ENCODE measurements around the gene FNBP1L. TPM values are rescaled to one million over a fixed set of nuclear protein-coding genes. Genes with fewer than 3 reads are reported as not detected.

The FNBP1L gene
- total and polyA plus RNA-seq, 10 of the 15 experiments (the other 5 are each of a cell fraction or from before 2014, with no cell fraction given): 0.02 to 0.12 (median 0.07) TPM; not detected in 4

DNA sequence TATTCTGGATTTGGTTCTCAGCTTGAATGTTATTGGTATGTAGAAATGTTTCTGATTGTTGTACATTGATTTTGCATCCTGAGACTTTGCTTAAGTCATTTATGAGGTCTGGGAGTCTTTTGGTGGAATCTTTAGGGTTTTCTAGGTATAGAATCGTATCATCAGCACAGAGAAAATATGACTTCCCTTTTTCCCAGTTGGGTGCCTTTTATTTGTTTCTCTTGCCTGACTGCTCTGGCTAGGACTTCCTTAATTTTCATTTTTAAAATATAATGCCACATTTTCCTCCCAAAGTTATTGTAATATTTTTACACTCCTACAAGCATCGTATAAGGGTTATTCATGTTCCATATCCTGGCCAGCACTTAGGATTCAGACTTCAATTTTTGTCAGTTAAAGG, 111.1 kb downstream of the FNBP1L start (continued):
- TF ChIP-seq ZZZ3 (IDR thresholded peaks at IDR 0.05; ENCODE audit: control insufficient read depth, insufficient read length, low read depth) (no peak), MXI1 (IDR thresholded peaks at IDR 0.05; ENCODE audit: low read depth, low read length) (no peak), SIX5 (IDR thresholded peaks at IDR 0.05; ENCODE audit: low read depth, low read length, severe bottlenecking) (no peak), CREB1 (IDR thresholded peaks at IDR 0.05; ENCODE audit: low read depth) (no peak), MYB (IDR thresholded peaks at IDR 0.05; ENCODE audit: borderline replicate concordance, low read depth, low read length) (no peak)

DNA sequence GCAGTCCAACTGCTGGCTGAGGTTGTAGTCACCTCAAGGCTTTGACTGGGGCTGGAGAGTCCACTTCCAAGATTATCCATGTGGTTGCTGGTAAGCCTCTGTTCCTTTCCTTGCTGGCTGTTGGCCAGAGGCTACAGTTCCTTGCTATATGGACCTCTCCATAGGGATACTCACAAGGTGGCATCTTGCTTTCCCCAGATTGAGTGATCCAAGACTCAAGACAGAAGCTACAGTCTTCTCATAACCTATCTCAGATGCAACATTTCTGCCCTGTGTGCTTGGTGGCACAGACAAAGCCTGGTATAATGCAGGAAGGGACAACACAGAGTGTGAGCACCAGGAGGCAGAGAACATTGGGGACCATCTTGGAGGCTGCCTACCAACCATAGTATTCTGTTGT, 111.8 kb downstream of the FNBP1L start:
- Histone ChIP-seq H4K20me1 (ENCODE audit: control insufficient read depth, insufficient read depth) (no peaks in the 10 kb centered on the region), H3K9me3 (replicated peaks; ENCODE audit: control insufficient read depth, insufficient read depth, low read length) (no peaks in the 10 kb centered on the region), H3K79me2 (ENCODE audit: control insufficient read depth, insufficient read depth, low read length) (no peaks in the 10 kb centered on the region), H3K4me3 (no peak overlapping the region), H3K36me3 (ENCODE audit: control insufficient read depth in 2 of 2, insufficient read depth in 2 of 2, low read length in 1 of 2) (no peaks in the 10 kb centered on the region), H3K27ac (ENCODE audit: control insufficient read depth, insufficient read depth) (no peak overlapping the region), H3K4me2 (ENCODE audit: control insufficient read depth, insufficient read depth) (no peak overlapping the region), H3K27me3 (replicated peaks in 1 of 2; ENCODE audit: control insufficient read depth in 2 of 2, insufficient read depth in 2 of 2, low read length in 1 of 2) (no peaks in the 10 kb centered on the region; a peak in 2 of 4 replicates), H3K9ac (ENCODE audit: control insufficient read depth, insufficient read depth, low read length) (no peak overlapping the region), H3K4me1 (ENCODE audit: control insufficient read depth, insufficient read depth, low read length) (no peaks in the 10 kb centered on the region), H2AFZ (ENCODE audit: control insufficient read depth, low read depth, low read length) (no peak overlapping the region)
- BruUV-seq (replicated peaks): no TSS peak
- intact Hi-C loops (cut with micrococcal nuclease; ENCODE audit: unreplicated experiment) (no loop called here), in situ Hi-C loops (cut with MboI) (no loop called here)
- ChIA-PET POLR2A (no interaction called here), RAD21 (ENCODE audit: unreplicated experiment) (no interaction called here), SMC1A (ENCODE audit: uncharacterized antibody, unreplicated experiment) (no interaction called here), CTCF (interaction anchor here (1.4 kb wide), 1 partner anchor 13 kb away, joined by 3 read pairs; no protein-coding TSS in a partner anchor)
- FAIRE-seq (no peak), ATAC-seq (no peak), DNase-seq (ENCODE audit: low read depth, low spot score) (no peak)
- no peak for TF ChIP-seq IRF4 (IDR thresholded peaks at IDR 0.05; ENCODE audit: low read depth, low read length)
- TF ChIP-seq RAD51 (IDR thresholded peaks at IDR 0.05): no peak
- TF ChIP-seq SPI1 (IDR thresholded peaks at IDR 0.05; ENCODE audit: borderline replicate concordance, insufficient read depth, low read depth, low read length): no peak
- TF ChIP-seq, protein P1, sequence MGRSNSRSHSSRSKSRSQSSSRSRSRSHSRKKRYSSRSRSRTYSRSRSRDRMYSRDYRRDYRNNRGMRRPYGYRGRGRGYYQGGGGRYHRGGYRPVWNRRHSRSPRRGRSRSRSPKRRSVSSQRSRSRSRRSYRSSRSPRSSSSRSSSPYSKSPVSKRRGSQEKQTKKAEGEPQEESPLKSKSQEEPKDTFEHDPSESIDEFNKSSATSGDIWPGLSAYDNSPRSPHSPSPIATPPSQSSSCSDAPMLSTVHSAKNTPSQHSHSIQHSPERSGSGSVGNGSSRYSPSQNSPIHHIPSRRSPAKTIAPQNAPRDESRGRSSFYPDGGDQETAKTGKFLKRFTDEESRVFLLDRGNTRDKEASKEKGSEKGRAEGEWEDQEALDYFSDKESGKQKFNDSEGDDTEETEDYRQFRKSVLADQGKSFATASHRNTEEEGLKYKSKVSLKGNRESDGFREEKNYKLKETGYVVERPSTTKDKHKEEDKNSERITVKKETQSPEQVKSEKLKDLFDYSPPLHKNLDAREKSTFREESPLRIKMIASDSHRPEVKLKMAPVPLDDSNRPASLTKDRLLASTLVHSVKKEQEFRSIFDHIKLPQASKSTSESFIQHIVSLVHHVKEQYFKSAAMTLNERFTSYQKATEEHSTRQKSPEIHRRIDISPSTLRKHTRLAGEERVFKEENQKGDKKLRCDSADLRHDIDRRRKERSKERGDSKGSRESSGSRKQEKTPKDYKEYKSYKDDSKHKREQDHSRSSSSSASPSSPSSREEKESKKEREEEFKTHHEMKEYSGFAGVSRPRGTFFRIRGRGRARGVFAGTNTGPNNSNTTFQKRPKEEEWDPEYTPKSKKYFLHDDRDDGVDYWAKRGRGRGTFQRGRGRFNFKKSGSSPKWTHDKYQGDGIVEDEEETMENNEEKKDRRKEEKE (IDR thresholded peaks at IDR 0.05): no peak
- no peak for TF ChIP-seq SMAD5 (IDR thresholded peaks at IDR 0.05; ENCODE audit: low read depth)
- no peak for TF ChIP-seq PML (IDR thresholded peaks at IDR 0.05; ENCODE audit: low read length)
- TF ChIP-seq TAF1 (IDR thresholded peaks at IDR 0.05; ENCODE audit: borderline replicate concordance, low read depth, low read length): no peak
- no peak for TF ChIP-seq TCF7 (IDR thresholded peaks at IDR 0.05; ENCODE audit: borderline replicate concordance)
- TF ChIP-seq, protein P2, sequence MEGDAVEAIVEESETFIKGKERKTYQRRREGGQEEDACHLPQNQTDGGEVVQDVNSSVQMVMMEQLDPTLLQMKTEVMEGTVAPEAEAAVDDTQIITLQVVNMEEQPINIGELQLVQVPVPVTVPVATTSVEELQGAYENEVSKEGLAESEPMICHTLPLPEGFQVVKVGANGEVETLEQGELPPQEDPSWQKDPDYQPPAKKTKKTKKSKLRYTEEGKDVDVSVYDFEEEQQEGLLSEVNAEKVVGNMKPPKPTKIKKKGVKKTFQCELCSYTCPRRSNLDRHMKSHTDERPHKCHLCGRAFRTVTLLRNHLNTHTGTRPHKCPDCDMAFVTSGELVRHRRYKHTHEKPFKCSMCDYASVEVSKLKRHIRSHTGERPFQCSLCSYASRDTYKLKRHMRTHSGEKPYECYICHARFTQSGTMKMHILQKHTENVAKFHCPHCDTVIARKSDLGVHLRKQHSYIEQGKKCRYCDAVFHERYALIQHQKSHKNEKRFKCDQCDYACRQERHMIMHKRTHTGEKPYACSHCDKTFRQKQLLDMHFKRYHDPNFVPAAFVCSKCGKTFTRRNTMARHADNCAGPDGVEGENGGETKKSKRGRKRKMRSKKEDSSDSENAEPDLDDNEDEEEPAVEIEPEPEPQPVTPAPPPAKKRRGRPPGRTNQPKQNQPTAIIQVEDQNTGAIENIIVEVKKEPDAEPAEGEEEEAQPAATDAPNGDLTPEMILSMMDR (IDR thresholded peaks at IDR 0.05 in 2 of 3, conservative IDR thresholded peaks at IDR 0.05 in 1 of 3; ENCODE audit: control insufficient read depth in 2 of 3, extremely low read depth in 1 of 3, insufficient read depth in 1 of 3, low read depth in 3 of 3, low read length in 3 of 3): no peak
- TF ChIP-seq STAT1 (conservative IDR thresholded peaks at IDR 0.05): no peak
- no peak for TF ChIP-seq ASH2L (IDR thresholded peaks at IDR 0.05; ENCODE audit: borderline replicate concordance, low read depth)
- TF ChIP-seq WRNIP1 (IDR thresholded peaks at IDR 0.05; ENCODE audit: borderline replicate concordance, low read depth, low read length): no peak
- no peak for TF ChIP-seq RELA (IDR thresholded peaks at IDR 0.05; ENCODE audit: borderline replicate concordance, partially characterized antibody)
- TF ChIP-seq, protein P3, sequence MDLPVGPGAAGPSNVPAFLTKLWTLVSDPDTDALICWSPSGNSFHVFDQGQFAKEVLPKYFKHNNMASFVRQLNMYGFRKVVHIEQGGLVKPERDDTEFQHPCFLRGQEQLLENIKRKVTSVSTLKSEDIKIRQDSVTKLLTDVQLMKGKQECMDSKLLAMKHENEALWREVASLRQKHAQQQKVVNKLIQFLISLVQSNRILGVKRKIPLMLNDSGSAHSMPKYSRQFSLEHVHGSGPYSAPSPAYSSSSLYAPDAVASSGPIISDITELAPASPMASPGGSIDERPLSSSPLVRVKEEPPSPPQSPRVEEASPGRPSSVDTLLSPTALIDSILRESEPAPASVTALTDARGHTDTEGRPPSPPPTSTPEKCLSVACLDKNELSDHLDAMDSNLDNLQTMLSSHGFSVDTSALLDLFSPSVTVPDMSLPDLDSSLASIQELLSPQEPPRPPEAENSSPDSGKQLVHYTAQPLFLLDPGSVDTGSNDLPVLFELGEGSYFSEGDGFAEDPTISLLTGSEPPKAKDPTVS (IDR thresholded peaks at IDR 0.05; ENCODE audit: low read depth, low read length): no peak
- TF ChIP-seq ATF7 (IDR thresholded peaks at IDR 0.05; ENCODE audit: low read depth): no peak

Measured in GM12878 (cell line).